Measurements from ENCODE around the gene ATAD5.
"Not testable (repeated sequence)": the region's sequence is repeated elsewhere in the genome, so short reads cannot be mapped to it uniquely, and the experiment has no call there.

Gene ATAD5

DNA sequence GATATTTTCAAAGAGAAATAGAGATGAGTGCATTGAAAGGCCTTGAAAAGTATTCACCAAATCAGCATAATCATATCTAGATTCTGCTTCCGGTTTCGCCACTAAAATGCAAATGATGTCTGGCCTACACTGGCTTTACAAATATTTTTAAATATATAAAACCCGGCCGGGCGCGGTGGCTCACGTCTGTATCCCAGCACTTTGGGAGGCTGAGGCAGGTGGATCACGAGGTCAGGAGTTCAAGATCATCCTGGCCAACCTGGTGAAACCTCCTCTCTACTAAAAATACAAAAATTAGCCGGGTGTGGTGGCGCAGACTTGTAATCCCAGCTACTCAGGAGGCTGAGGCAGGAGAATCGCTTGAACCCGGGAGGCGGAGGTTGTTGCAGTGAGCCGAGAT is 8.8 kb upstream of the ATAD5 start:
- DNase-seq (ENCODE audit: low read depth in 3 of 3) = not testable (repeated sequence)

GRCh38 chr17:30823421-30823820 is 8.3 kb upstream of the ATAD5 start:
- no peak for DNase-seq (ENCODE audit: low read depth in 3 of 3)

DNA sequence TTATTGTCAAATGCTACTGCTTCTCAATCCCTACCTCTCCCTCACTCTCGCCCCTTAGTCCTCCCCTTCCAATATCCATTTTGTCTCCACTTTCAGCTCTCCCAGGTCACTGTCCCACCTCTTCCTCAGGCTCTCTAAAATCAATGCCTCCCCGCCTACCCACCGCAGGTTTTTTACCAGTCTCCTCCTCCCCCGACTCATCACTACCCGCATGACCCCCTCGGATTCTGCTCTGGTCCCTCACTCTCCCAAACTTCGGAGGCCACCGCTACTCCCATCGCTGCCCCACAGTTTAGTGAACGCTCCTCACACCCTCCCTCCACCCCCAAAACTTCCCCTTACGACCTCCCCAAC is 7.8 kb upstream of the ATAD5 start:
- DNase-seq (ENCODE audit: low read depth in 3 of 3) = peak in 1 of 3 experiments; percentile 30

GRCh38 chr17:30824356-30825145 is 7.2 kb upstream of the ATAD5 start, which contains the start of gene CRLF3:
CRLF3 (minus strand) TSS chr17:30824692; CDS start chr17:30824651, 41 bp downstream.
- DNase-seq (ENCODE audit: low read depth in 3 of 3) = peak; percentile 74 to 89 (median 80)

DNA sequence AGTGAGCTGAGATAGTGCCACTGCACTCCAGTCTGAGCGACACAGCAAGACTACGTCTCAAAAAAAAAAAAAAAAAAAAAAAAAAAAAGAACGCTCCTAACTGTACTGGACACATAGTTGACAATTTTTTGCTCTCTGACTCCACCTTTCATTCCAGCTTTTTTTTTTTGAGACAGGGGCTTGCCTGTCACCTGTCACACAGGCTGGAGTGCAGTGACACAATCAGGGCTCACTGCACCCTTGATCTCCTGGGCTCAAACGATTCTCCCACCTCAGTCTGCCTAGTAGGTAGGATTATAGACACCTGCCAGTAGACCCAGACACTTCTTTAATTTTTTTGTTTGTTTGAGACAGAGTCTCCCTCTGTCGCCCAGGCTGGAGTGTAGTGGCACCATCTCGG is 4.7 kb upstream of the ATAD5 start:
- no peak for DNase-seq (ENCODE audit: low read depth in 3 of 3)

DNA sequence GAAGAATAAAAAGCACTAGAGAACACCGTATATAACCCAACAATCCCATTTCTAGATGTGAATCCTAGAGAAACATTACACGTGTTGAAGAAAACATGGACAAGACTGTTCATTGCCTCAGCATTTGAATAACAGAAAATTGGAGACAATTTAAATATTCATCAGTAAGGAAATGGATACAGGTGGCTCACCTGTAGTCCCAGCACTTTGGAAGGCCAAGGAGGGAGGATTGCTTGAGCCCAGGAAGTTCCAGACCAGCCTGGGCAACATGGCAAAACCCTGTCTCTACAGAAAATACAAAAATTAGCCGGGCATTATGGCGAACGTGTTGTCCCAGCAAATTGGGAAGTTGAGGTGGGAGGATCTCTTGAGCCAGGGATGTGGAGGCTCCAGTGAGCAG is 2.7 kb upstream of the ATAD5 start:
- DNase-seq (ENCODE audit: low read depth in 3 of 3) = no peak

DNA sequence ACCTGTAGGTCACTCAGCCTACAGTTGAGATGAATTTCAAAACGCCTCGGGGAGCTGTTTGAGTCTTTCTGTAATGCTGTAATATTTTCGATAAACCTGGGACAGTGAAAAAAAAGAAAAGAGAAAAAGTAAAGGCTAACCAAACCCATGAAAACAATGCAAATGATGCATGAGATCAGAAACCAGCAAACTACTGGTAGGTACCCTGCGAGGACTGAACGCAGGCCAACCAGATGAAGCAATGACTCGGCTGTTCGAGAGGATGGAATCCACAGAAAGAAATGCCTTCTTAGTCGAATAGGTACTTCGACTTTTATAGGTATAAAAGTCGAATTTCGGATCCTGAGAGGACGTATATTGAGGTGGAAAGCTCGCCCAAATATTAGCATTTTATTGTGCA is 509 bp upstream of the ATAD5 start:
- DNase-seq (ENCODE audit: low read depth in 3 of 3) = no peak

DNA sequence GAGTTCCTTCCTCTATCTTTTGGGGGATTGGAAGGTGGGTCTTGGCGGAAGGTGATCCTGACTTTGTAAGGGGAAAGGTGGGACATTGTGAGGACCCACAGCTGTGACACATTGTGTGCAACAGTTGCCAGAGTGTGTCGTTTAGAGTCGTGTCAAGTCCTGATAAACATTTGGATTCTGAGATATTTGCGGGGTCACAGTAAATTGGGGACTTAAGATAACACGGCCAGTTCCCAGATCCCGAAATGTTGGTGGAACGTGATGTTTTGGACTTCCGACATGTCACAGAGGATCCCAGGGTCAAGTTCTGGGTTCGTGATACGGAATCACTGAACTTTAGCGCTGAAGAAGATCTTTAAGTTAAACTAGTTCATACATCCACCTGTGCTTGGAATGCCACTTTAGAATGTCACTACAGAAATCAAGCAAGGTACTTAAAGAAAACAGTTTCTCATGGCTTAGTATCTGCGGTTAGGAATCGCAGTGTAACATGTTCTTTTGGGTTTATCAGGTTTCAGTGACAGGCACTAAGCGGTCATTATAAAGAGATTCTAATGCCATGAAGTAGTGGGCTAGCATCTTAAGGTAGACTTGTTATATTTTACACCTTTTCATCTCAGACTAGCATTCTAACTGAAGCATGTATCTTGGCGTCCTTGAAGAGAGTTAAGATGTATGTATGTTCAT is 815 bp downstream of the ATAD5 start:
- no peak for DNase-seq (ENCODE audit: low read depth in 3 of 3)

DNA sequence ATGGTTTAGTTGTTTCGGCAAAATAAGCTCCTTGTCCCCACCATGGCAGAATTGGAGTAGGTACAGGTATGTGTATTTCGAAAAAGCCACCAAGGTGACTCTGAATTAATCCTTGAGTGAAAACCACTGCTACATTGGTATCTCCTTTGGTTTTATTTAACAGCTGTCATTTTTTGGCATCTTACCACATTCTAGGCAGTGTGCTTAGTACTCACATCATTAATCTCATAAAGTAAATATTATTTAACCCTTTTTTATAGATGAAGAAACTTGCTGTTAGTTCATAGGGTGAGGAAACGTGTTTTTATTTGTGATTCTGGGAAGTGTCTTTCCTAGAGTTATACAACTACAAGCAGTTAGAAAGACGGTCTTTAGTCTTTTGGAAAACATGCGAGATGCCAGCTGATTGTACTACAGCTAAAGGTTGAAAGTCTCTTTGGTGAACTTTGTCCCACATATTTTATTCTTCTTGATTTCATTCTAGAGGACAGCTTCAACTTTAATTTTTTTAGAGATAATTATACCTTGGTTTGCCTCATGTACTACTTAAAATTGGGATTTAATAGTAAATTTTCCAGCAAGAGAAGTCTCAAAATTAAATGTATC is 6.5 kb downstream of the ATAD5 start:
- no peak for DNase-seq (ENCODE audit: low read depth in 3 of 3)

DNA sequence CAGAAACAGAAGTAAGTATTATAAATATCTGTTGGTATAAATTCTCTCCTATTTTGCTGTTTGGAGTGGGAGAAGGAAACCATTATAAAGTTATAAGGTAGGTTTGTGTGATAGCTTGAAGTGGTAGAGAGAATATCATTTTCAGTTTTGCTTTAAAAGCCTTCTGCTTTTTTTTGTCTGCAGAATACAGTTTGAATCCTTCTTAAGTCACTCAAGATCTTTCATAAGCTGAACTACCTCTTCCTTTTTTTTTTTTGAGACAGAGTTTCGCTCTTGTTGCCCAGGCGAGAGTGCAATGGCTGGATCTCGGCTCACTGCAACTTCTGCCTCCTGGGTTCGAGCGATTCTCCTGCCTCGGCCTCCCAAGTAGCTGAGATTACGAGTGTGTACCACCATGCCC is 9.0 kb downstream of the ATAD5 start:
- DNase-seq (ENCODE audit: low read depth in 3 of 3) = no peak

DNA sequence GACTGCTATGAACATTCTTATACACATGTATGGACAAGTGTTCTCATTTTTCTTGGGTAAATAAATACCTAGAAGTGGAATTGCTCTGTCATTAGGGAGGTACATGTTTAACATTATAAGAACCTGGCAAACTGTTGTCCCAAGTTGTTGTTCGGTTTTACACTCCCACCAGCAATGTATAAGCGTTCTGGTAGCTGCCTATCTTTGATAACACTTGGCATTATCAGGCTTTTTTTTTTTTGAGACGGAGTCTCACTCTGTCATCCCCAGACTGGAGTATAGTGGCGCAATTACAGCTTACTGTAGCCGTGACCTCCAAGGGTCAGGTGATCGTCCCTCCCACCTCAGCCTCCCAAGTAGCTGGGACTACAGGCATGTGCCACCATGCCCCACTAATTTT is 16.3 kb downstream of the ATAD5 start:
- no peak for DNase-seq (ENCODE audit: low read depth in 3 of 3)

GRCh38 chr17:30854146-30854545 is 22.4 kb downstream of the ATAD5 start:
- DNase-seq (ENCODE audit: low read depth in 3 of 3) = no peak

- no peak for DNase-seq (ENCODE audit: low read depth in 3 of 3)
These were observed 26.9 kb downstream of the ATAD5 start for GRCh38 chr17:30858556-30859250.

DNA sequence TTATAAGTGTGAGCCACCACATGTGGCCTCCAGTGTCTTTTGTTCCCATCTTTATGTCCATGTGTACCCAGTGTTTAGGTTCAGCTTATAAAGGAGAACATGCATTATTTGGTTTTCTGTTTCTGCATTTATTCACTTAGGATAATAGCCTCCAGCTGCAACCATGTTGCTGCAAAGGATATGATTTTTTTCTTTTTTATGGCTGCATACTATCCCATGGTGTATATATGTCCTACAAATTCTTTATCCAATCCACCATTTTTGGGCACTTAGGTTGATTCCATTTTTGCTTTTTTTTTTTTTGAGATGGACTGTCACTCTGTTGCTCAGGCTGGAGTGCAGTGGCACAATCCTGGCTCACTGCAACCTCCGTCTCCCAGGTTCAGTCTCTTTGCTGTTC is 32.9 kb downstream of the ATAD5 start:
- DNase-seq (ENCODE audit: low read depth in 3 of 3) = no peak

DNA sequence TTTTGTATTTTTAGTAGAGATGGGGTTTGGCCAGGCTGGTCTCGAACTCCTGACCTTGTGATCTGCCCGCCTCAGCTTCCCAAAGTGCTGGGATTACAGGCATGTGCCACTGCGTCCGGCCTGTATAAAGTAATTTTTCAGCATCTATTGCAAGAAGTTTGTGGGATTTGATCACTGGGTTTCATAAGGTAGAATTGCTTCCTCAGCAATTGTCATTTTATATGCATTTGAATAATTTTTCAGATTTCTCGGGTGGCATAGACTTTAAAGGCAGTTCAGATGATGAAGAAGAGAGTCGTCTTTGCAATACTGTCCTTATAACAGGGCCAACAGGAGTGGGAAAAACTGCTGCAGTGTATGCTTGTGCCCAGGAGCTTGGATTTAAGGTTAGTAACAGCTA is 37.2 kb downstream of the ATAD5 start:
- DNase-seq (ENCODE audit: low read depth in 3 of 3) = no peak

- DNase-seq (ENCODE audit: low read depth in 3 of 3) = no peak
These were observed 54.4 kb downstream of the ATAD5 start for GRCh38 chr17:30886187-30886586.

DNA sequence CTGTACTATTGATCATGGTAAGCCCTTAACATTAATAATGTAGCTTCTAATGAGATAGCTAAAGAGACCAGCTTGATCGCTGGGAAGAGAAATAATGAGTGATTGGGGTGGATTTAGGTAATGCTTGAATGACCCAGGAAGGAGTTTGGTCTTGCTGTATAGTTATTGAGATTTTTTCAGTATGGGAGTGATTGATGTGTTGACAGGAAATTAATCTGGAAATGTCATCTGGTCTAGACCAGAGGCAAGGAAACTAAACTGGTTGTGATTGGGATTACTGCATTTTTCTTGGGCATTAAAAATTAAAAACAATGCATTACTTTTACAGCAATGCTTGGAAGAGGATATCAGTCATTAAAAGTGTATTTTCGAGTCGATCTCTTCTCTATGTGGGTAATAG is 62.5 kb downstream of the ATAD5 start:
- DNase-seq (ENCODE audit: low read depth in 3 of 3) = no peak

DNA sequence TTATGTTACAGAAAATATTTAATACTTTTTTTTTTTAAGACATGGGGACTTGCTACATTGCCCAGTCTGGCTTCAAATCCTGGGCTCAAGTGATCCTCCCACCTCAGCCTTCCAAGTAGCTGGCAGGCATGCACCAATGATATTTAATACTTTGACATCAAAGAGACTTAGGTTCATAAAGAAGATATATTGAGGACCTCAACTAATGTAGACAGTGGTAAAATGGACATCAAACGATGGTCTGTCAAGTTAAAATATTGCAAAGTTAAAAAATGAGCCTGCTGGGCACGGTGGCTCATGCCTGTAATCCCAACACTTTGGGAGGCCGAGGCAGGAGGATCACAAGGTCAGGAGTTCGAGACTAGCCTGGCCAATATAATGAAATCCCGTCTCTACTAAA is 65.5 kb downstream of the ATAD5 start:
- no peak for DNase-seq (ENCODE audit: low read depth in 3 of 3)

DNA sequence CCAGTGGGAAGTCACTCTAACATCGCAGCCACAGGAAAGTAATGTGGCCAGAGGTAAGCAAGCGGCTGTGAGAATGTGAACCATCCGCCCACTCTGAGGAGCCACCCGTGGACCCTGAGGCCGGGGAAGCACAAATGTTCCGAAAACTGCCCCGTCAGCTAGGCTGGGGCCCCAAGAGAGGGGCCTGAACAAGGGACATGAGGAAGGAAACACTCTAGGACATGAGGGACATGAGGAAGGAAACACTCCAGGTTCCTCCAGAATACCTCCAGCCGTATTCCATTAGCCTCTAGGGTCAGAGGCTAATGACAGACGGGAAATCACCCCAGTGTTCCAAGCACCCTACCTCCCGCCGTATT is 74.0 kb downstream of the ATAD5 start:
- no peak for DNase-seq (ENCODE audit: low read depth in 3 of 3)

- DNase-seq (ENCODE audit: low read depth in 3 of 3) = peak; percentile 82 to 88 (median 83)
These were observed 74.5 kb downstream of the ATAD5 start, which contains the start of gene TEFM for GRCh38 chr17:30906101-30906911. TEFM (minus strand) TSS chr17:30906238; CDS start chr17:30906198, 40 bp downstream.

- DNase-seq (ENCODE audit: low read depth in 3 of 3) = no peak
These were observed 77.1 kb downstream of the ATAD5 start for GRCh38 chr17:30908717-30909420.
